SK-N-MC (cell line): Measurements from ENCODE around the gene EFNA4.

Source experiments
- EZH2 ChIP-seq: fragments of 200-600 bp; sonication (generic); IDR thresholded peaks from one replicate; pipeline ENCODE4 v1.6.1; 2017; ENCODE audit warnings: antibody characterized with exemption
- POLR2AphosphoS5 ChIP-seq: IDR thresholded peaks from 2 replicates; pipeline ENCODE4 v1.6.1; 2012; ENCODE audit warnings: mild to moderate bottlenecking, low read depth, low read length, borderline replicate concordance

DNA sequence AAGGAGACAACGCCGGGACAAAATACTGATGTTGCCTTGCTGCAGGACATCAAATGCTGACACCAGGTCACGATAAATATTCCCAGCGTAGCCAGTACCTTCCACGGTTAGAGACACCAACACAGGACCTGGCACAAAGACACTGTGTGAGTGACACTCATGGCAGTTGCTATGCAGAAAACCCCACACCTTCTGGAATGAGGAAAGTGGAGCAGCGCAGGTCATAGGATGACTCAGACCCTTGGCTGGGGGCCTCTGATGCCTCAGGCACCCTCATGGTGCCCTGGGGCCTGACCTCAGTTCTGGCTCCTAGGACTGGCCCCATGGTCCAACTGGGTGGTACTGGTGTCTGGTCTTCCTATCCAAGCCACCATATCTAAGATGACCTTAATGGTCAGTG lies 37.0 kb upstream of the EFNA4 start:
- TF ChIP-seq EZH2 (no peak), POLR2AphosphoS5 (no peak)
